Karpas-422 (cell line): ENCODE data around the gene NEDD4L. TPM values are rescaled to one million over a fixed set of nuclear protein-coding genes. Genes with fewer than 3 reads are reported as not detected.

Experiments
- DNase-seq: peaks from one replicate; pipeline ENCODE4 v3.0.0-alpha.2; 2015
- H2AFZ ChIP-seq: fragments of 200-600 bp; sonication (generic); 2 replicates; pipeline ENCODE4 v1.6.1; 2014; ENCODE audit warnings: antibody characterized with exemption, low read length, mixed read lengths
- H3K27ac ChIP-seq: fragments of 200-600 bp; sonication (generic); 2 replicates; pipeline ENCODE4 v1.5.1; 2014; ENCODE audit warnings: mild to moderate bottlenecking, low read length, moderate library complexity
- H3K27me3 ChIP-seq: fragments of 200-600 bp; sonication (generic); 2 replicates; pipeline ENCODE4 v1.6.1; 2014; ENCODE audit warnings: low read length, mixed read lengths
- H3K36me3 ChIP-seq: fragments of 200-600 bp; sonication (generic); 2 replicates; pipeline ENCODE4 v1.6.1; 2014; ENCODE audit warnings: low read length, mixed read lengths; ENCODE audit not compliant: insufficient read depth
- H3K4me1 ChIP-seq: fragments of 200-600 bp; sonication (generic); 2 replicates; pipeline ENCODE4 v1.6.1; 2014; ENCODE audit warnings: mild to moderate bottlenecking, low read length, mixed read lengths
- H3K4me2 ChIP-seq: fragments of 200-600 bp; sonication (generic); 2 replicates; pipeline ENCODE4 v1.6.1; 2014; ENCODE audit warnings: low read length, low read depth, mild to moderate bottlenecking; ENCODE audit not compliant: poor library complexity, severe bottlenecking
- H3K4me3 ChIP-seq: fragments of 200-600 bp; sonication (generic); 2 replicates; pipeline ENCODE4 v1.5.1; 2014; ENCODE audit warnings: mild to moderate bottlenecking, antibody characterized with exemption, low read length, mixed read lengths
- H3K79me2 ChIP-seq: fragments of 200-600 bp; sonication (generic); 2 replicates; pipeline ENCODE4 v1.6.1; 2014; ENCODE audit warnings: mild to moderate bottlenecking, low read length, mixed read lengths
- H3K9ac ChIP-seq: fragments of 200-600 bp; sonication (generic); 2 replicates; pipeline ENCODE4 v1.6.0; 2014; ENCODE audit warnings: low read length
- H3K9me2 ChIP-seq: fragments of 200-600 bp; sonication (generic), shearing (Covaris generic); replicated peaks from 2 replicates; pipeline ENCODE4 v1.6.0; 2014; ENCODE audit warnings: mild to moderate bottlenecking, low read length, moderate library complexity; ENCODE audit not compliant: insufficient read depth
- H3K9me3 ChIP-seq: fragments of 300-700, 200-600 bp; sonication (generic); 2 replicates; pipeline ENCODE4 v1.6.1; 2014; ENCODE audit warnings: low read length, mixed read lengths
- H4K20me1 ChIP-seq: fragments of 200-600 bp; sonication (generic); 2 replicates; pipeline ENCODE4 v1.6.1; 2014; ENCODE audit warnings: mild to moderate bottlenecking, antibody characterized with exemption, low read length, low read depth; ENCODE audit not compliant: insufficient read depth
- total RNA-seq: library from RNA; depleted of rRNA; stranded (reverse); fragments of >200 nt; shearing (Covaris generic); gene quantifications from 2 replicates; pipeline ENCODE4 v1.2.3, GENCODE V29; 2014; ENCODE audit warnings: low replicate concordance

NEDD4L gene
- total RNA-seq, 1 experiment from 2014 or later = 17.1 TPM

DNA sequence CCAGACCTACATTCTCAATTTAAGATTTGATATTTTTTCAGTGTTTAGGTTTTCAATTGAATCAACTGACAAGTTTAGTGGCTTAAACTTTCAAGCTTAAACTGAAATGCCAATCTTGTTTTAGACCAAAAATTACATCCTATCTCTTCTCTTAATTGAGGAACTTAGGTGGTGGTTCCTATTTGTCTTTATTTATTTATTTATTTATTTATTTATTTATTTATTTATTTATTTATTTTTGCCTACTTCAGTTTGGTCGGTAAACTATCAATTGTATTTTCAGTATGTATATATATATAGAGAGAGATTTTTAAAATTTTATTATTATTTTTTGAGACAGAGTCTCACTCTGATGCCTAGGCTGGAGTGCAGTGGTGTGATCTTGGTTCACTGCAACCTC lies 68.1 kb downstream of the NEDD4L start:
- Histone ChIP-seq H3K4me2 (no peak overlapping the region), H3K9ac (no peak overlapping the region), H3K27me3 (no peaks in the 10 kb centered on the region), H3K36me3 (no peaks in the 10 kb centered on the region), H3K9me2 (no peaks in the 10 kb centered on the region), H3K9me3 (no peaks in the 10 kb centered on the region), H4K20me1 (peaks cover 41% of the 10 kb centered on the region), H3K27ac (no peak overlapping the region), H3K79me2 (no peaks in the 10 kb centered on the region), H2AFZ (no peak overlapping the region), H3K4me1 (peaks cover 23% of the 10 kb centered on the region), H3K4me3 (no peak overlapping the region)
- DNase-seq = no peak

DNA sequence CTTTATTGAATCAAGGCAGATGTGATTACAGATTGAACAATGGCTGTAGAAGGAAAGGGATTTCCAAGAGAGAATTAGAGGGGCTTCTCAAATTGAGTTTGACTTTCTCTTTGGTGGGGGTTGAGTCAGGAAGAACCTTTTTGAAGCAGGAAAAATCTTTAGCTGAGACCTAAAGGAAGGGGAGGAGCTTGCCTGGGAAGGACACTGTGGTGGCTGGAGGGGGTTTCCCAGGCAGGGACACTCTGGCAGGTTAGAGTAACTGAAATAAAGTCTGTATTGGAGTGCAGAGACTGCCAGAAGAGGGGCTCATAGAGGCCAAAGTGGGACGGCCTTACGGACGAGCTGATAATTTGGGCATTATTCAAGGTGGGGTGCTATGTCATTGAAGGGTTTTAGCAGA lies 69.3 kb downstream of the NEDD4L start:
- no peaks in the 10 kb centered on the region for H3K36me3 ChIP-seq
- H3K4me2 ChIP-seq = no peak overlapping the region
- no peak for DNase-seq
- H3K4me3 ChIP-seq = no peak overlapping the region
- H3K27me3 ChIP-seq = no peaks in the 10 kb centered on the region
- peaks cover 21% of the 10 kb centered on the region for H3K4me1 ChIP-seq
- H3K9ac ChIP-seq = no peak overlapping the region
- peaks cover 49% of the 10 kb centered on the region for H4K20me1 ChIP-seq
- no peak overlapping the region for H2AFZ ChIP-seq
- H3K9me3 ChIP-seq = no peaks in the 10 kb centered on the region
- H3K79me2 ChIP-seq = no peaks in the 10 kb centered on the region
- H3K9me2 ChIP-seq = no peaks in the 10 kb centered on the region
- no peak overlapping the region for H3K27ac ChIP-seq

GRCh38 chr18:58114766-58115165 lies 70.7 kb downstream of the NEDD4L start:
- no peaks in the 10 kb centered on the region for H3K9me3 ChIP-seq
- no peaks in the 10 kb centered on the region for H3K27me3 ChIP-seq
- peaks cover 55% of the 10 kb centered on the region for H4K20me1 ChIP-seq
- H2AFZ ChIP-seq = no peak overlapping the region
- no peaks in the 10 kb centered on the region for H3K36me3 ChIP-seq
- no peak overlapping the region for H3K9ac ChIP-seq
- H3K4me3 ChIP-seq = no peak overlapping the region
- DNase-seq = no peak
- H3K9me2 ChIP-seq = no peaks in the 10 kb centered on the region
- no peak overlapping the region for H3K4me2 ChIP-seq
- H3K79me2 ChIP-seq = no peaks in the 10 kb centered on the region
- peaks cover 21% of the 10 kb centered on the region for H3K4me1 ChIP-seq
- no peak overlapping the region for H3K27ac ChIP-seq

DNA sequence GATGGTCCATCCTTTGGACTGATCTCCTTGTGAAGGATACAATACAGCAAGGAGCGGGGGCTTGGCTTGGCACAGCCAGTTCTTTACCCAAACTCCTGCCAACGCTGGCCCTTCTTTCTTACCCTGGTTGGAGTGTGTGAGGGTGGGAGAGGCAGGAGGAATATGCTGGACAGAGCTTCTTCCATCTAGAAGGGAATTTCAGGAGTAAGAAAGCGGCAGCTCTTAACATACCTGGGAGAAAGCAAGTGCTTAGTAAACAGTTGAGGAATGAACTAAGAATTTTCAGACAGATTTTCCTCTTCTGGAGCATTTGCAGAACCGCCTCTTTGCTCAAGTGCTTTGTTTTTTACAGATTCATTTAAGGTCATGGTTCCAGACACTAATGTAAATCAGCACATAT lies 72.8 kb downstream of the NEDD4L start:
- DNase-seq = no peak
- no peak overlapping the region for H2AFZ ChIP-seq
- no peaks in the 10 kb centered on the region for H3K9me3 ChIP-seq
- no peaks in the 10 kb centered on the region for H3K36me3 ChIP-seq
- no peak overlapping the region for H3K27ac ChIP-seq
- H3K4me3 ChIP-seq = no peak overlapping the region
- H3K4me2 ChIP-seq = no peak overlapping the region
- peaks cover 21% of the 10 kb centered on the region for H3K4me1 ChIP-seq
- no peaks in the 10 kb centered on the region for H3K9me2 ChIP-seq
- no peak overlapping the region for H3K9ac ChIP-seq
- no peaks in the 10 kb centered on the region for H3K79me2 ChIP-seq
- H4K20me1 ChIP-seq = peaks cover 48% of the 10 kb centered on the region
- H3K27me3 ChIP-seq = no peaks in the 10 kb centered on the region

DNA sequence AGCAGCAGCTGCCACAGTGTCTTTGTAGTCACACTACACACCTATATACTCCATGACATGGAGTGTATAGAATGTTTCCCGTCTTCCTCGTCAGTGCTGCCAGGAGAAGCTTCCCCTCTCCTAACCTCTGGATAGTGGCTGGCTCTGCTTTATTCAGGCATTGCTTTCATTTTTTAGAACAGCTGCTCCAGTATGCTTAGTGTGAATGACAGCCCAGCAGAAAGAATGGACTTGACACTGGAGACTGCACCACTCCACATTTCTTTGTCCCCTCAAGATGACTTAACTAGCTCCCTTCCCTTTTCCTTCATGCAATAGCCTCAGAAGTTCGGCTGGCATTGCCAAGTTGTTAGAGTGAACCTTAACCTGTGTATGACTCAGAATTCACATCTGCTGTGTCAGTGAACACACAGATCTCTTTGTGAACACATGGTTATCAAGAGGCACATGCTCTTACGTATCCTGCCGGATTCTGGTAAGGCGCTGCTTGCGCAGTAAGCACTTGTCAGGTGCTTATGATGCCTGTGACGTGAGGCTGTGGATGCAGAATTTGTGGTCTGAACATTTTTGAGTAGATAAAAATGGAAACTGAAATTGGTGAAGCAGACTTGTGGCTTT lies 73.9 kb downstream of the NEDD4L start:
- Histone ChIP-seq H3K4me1 (peaks cover 17% of the 10 kb centered on the region), H3K9me2 (no peaks in the 10 kb centered on the region), H4K20me1 (peaks cover 46% of the 10 kb centered on the region), H2AFZ (no peak overlapping the region), H3K9me3 (no peaks in the 10 kb centered on the region), H3K27me3 (no peaks in the 10 kb centered on the region), H3K79me2 (no peaks in the 10 kb centered on the region), H3K4me3 (no peak overlapping the region), H3K27ac (no peak overlapping the region), H3K9ac (no peak overlapping the region), H3K4me2 (no peak overlapping the region), H3K36me3 (no peaks in the 10 kb centered on the region)
- DNase-seq = no peak

DNA sequence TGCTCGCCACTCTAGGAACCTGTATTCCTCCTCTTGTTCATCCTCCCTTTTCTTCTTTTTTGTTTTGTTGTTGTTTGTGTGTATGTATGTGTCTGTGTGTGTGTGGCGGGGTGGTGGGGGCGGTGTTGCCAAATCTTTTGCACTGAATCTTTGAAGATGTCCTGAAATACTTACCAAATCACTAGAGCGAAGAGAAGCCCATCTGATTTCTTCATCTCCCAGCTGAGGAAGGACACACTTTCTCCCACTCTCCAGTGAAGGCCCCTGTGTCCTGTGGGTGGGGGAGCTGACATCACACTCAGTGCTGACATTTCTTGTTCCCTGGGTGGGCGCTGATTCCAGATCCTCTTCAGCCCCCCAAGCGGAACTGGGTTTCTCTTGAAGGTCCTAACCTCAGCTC lies 74.5 kb downstream of the NEDD4L start:
- no peaks in the 10 kb centered on the region for H3K79me2 ChIP-seq
- H3K9ac ChIP-seq = no peak overlapping the region
- H3K9me2 ChIP-seq = no peaks in the 10 kb centered on the region
- peaks cover 43% of the 10 kb centered on the region for H4K20me1 ChIP-seq
- no peaks in the 10 kb centered on the region for H3K9me3 ChIP-seq
- no peak overlapping the region for H2AFZ ChIP-seq
- no peak overlapping the region for H3K4me2 ChIP-seq
- no peaks in the 10 kb centered on the region for H3K36me3 ChIP-seq
- H3K27ac ChIP-seq = no peak overlapping the region
- H3K4me3 ChIP-seq = no peak overlapping the region
- DNase-seq = no peak
- peaks cover 15% of the 10 kb centered on the region for H3K4me1 ChIP-seq
- no peaks in the 10 kb centered on the region for H3K27me3 ChIP-seq

DNA sequence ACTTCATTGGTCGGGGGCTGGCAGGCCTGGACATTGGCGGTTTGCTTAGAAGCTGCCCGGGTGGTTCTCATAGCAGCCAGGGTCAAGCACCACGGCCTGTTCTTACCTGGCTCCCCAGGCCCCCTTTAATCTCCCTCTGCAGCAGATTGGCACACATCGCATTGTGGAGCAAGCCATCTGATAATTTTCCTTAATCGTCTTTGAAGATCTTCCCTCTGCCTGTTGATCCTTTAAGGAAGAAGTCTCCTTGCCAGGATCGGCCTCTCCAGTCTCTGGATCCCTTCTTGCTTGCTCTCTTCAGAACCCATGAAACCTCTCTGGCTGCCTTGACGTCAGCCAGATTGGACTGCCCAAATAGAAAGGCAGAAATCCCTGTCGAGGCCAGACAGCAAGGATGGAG lies 75.8 kb downstream of the NEDD4L start:
- no peak overlapping the region for H3K9ac ChIP-seq
- H2AFZ ChIP-seq = no peak overlapping the region
- H3K27ac ChIP-seq = no peak overlapping the region
- no peaks in the 10 kb centered on the region for H3K9me2 ChIP-seq
- H3K27me3 ChIP-seq = no peaks in the 10 kb centered on the region
- no peaks in the 10 kb centered on the region for H3K36me3 ChIP-seq
- no peak overlapping the region for H3K4me2 ChIP-seq
- H4K20me1 ChIP-seq = peaks cover 43% of the 10 kb centered on the region
- no peak overlapping the region for H3K4me3 ChIP-seq
- no peaks in the 10 kb centered on the region for H3K79me2 ChIP-seq
- no peak for DNase-seq
- no peaks in the 10 kb centered on the region for H3K9me3 ChIP-seq
- H3K4me1 ChIP-seq = peaks cover 15% of the 10 kb centered on the region

DNA sequence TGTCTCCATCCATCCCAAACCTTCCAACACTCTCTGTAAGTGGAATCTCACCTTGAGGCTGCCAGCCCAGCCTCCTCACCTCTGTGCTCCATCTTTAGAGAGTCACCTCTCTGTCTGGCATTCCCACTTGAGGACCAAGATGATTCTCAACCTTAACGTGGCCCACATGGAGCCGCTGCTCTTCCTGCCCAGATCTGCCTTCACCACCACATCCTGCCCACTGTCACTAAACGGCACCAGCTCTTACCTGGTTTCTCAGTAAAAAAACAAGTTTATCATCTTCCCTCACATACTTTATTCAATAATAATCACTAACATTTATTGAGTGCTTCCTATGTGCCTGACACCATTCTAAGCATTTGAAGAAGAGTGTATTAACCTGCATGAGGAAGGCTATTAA lies 80.4 kb downstream of the NEDD4L start:
- no peaks in the 10 kb centered on the region for H3K27me3 ChIP-seq
- H3K4me1 ChIP-seq = no peaks in the 10 kb centered on the region
- H3K4me2 ChIP-seq = no peak overlapping the region
- H3K27ac ChIP-seq = no peak overlapping the region
- H3K9me3 ChIP-seq = no peaks in the 10 kb centered on the region
- H2AFZ ChIP-seq = no peak overlapping the region
- no peak overlapping the region for H3K9ac ChIP-seq
- 0 out of 2 replicates have a peak, but pooled peaks cover 12% of the 10 kb centered on the region for H4K20me1 ChIP-seq
- no peak overlapping the region for H3K4me3 ChIP-seq
- no peaks in the 10 kb centered on the region for H3K9me2 ChIP-seq
- no peaks in the 10 kb centered on the region for H3K79me2 ChIP-seq
- no peak for DNase-seq
- H3K36me3 ChIP-seq = no peaks in the 10 kb centered on the region
